CD4-positive, alpha-beta T cell treated with Interleukin-17A for 1 hour (primary cell): Measurements from ENCODE around the gene KCNN4.

ENCODE experiments used
- DNase-seq: peaks from one replicate; pipeline ENCODE4 v3.0.0-alpha.2; 2020

The KCNN4 gene

GRCh38 chr19:43747557-43748204 is 33.1 kb downstream of the KCNN4 start:
- DNase-seq: peak; percentile 45

GRCh38 chr19:43743059-43743458 is 37.7 kb downstream of the KCNN4 start:
- no peak for DNase-seq

GRCh38 chr19:43741075-43741825 is 39.5 kb downstream of the KCNN4 start:
- DNase-seq: no peak

- no peak for DNase-seq
Observed at GRCh38 chr19:43739439-43740235, 41.1 kb downstream of the KCNN4 start.

GRCh38 chr19:43738780-43739211 is 42.0 kb downstream of the KCNN4 start:
- DNase-seq: no peak

GRCh38 chr19:43735957-43736356 is 44.8 kb downstream of the KCNN4 start:
- no peak for DNase-seq

GRCh38 chr19:43735013-43735412 is 45.8 kb downstream of the KCNN4 start:
- DNase-seq: no peak

- DNase-seq: no peak
Observed at GRCh38 chr19:43731846-43732245, 48.9 kb downstream of the KCNN4 start.

GRCh38 chr19:43731346-43731745 is 49.4 kb downstream of the KCNN4 start:
- no peak for DNase-seq

- no peak for DNase-seq
Observed at GRCh38 chr19:43729919-43730318, 50.9 kb downstream of the KCNN4 start.

- DNase-seq: no peak
Observed at GRCh38 chr19:43727593-43727853, 53.2 kb downstream of the KCNN4 start.

- DNase-seq: no peak
Observed at GRCh38 chr19:43726736-43727592, 53.8 kb downstream of the KCNN4 start.

- DNase-seq: no peak
Observed at GRCh38 chr19:43725468-43725867, 55.3 kb downstream of the KCNN4 start.

- no peak for DNase-seq
Observed at GRCh38 chr19:43724896-43725295, 55.9 kb downstream of the KCNN4 start.

- no peak for DNase-seq
Observed at GRCh38 chr19:43723588-43723987, 57.2 kb downstream of the KCNN4 start.

GRCh38 chr19:43721469-43722048 is 59.2 kb downstream of the KCNN4 start:
- DNase-seq: no peak

GRCh38 chr19:43720936-43721335 is 59.8 kb downstream of the KCNN4 start:
- DNase-seq: no peak

- DNase-seq: no peak
Observed at GRCh38 chr19:43719918-43720317, 60.9 kb downstream of the KCNN4 start.

GRCh38 chr19:43719378-43719868 is 61.4 kb downstream of the KCNN4 start:
- DNase-seq: no peak

- no peak for DNase-seq
Observed at GRCh38 chr19:43718627-43719377, 62.0 kb downstream of the KCNN4 start.
